Gastrocnemius medialis (tissue), 4 donors: ENCODE measurements around the gene SH2D4B. TPM values are rescaled to one million over a fixed set of nuclear protein-coding genes. Genes with fewer than 3 reads are reported as not detected.

Experiments
- ATAC-seq, 2 donors: fragments of 150-250 bp; one replicate each; pipeline ENCODE4 v1.9.1; 2016
- DNase-seq, 2 donors: peaks; one replicate each; pipeline ENCODE4 v3.0.0-alpha.2; 2019
- H3K27ac ChIP-seq, 4 donors: fragments of 200-600 bp; sonication (generic); 1 replicate in 1 of 4; 2 replicates in 3 of 4; pipeline ENCODE4 v1.5.1; 2016 to 2018; ENCODE audit warnings: mild to moderate bottlenecking in 2 of 4, moderate library complexity in 1 of 4
- H3K27me3 ChIP-seq, 3 donors: fragments of 200-600 bp; sonication (generic) in 2 of 3; 1 replicate in 1 of 3; 2 replicates in 2 of 3; pipeline versions ENCODE4 v1.5.1 to v1.6.0; 2016 to 2019; ENCODE audit warnings: mild to moderate bottlenecking in 1 of 3, moderate library complexity in 1 of 3
- H3K36me3 ChIP-seq, 2 donors: fragments of 200-600 bp; sonication (generic) in 1 of 2; one replicate each; pipeline ENCODE4 v1.5.1; 2017 to 2018
- H3K4me1 ChIP-seq, 2 donors: fragments of 200-600 bp; sonication (generic) in 1 of 2; one replicate each; pipeline ENCODE4 v1.5.1; 2016 to 2017; ENCODE audit warnings: mild to moderate bottlenecking in 2 of 2
- H3K4me3 ChIP-seq, 4 donors: fragments of 200-600 bp; sonication (generic) in 3 of 4; 1 replicate in 1 of 4; 2 replicates in 3 of 4; pipeline ENCODE4 v1.5.1; 2016 to 2019; ENCODE audit warnings: mild to moderate bottlenecking in 2 of 4
- H3K9me3 ChIP-seq, 3 donors: fragments of 200-600 bp; sonication (generic) in 2 of 3; 1 replicate in 1 of 3; 2 replicates in 2 of 3; pipeline ENCODE4 v1.5.1; 2016 to 2019
- POLR2A ChIP-seq, 2 donors: fragments of 450-650 bp; IDR thresholded peaks; one replicate each; pipeline ENCODE4 v1.6.1; 2017; ENCODE audit warnings: antibody characterized with exemption in 2 of 2, mild to moderate bottlenecking in 2 of 2, moderate library complexity in 2 of 2
- in situ Hi-C, 4 donors: fragments of 200-750 bp; cut with MboI; loops; one replicate each; pipeline versions ENCODE4 v1.15.0 to v1.8.0; 2017; ENCODE audit warnings: low sequenced_read_pairs in 4 of 4
- intact Hi-C: fragments of 100-400 bp; cut with DNase I; formaldehyde crosslinking; loops from one replicate; pipeline ENCODE4 v1.15.1; 2023; ENCODE audit warnings: low total_unique reads
- total RNA-seq, 4 donors: library from RNA; depleted of rRNA; stranded (reverse); fragments of >200 nt; gene quantifications; one replicate each; pipeline versions ENCODE4 v1.1.0 to v1.2.3, GENCODE V29; 2016
- TF ChIP-seq, protein P1 (sequence below), 5 experiments: fragments of 450-650 bp in 3 of 5; fragments of 200-600 bp in 2 of 5; sonication (generic) in 2 of 5; IDR thresholded peaks in 4 of 5; conservative IDR thresholded peaks in 1 of 5; 1 replicate in 4 of 5; 2 replicates in 1 of 5; pipeline ENCODE4 v1.5.1; 2016 to 2019; ENCODE audit warnings: antibody characterized with exemption in 5 of 5, mild to moderate bottlenecking in 3 of 5, moderate library complexity in 3 of 5

SH2D4B gene
- total RNA-seq, 4 donors from 2014 or later = not detected

DNA sequence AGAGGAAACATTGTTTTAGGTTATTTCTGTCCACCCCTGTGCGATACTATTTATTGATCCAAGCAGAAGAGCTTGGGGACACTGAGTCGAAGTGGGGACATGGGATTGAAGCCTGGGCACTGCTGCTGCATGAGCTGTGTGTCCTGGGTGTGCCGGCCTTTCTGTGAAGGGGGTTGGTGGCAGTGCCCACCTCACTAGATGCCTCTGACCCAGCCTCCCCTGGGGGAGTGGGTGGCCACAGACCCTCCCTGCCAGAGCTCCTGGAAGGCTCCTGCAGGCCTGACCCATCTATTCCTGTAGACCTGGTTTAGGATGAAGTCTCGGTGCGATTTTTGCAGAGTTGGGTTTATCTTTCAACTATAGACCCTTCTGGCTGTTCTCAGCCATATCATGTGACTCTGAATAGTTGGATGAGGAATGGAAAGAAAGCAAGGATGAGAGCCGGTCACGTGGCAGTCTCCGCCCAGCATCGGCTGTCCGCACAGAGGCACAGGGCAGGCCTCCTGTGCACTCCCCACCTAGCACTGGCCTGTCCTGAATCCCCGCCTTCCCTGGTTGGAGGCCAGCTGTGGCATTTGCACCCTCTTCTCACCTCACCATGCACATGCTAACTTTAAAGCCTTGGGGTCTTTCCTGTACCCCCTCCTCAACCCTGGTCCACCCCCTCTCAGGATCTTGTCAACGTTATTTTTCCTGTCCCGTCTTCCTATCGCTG is 17.6 kb upstream of the SH2D4B start:
- TF ChIP-seq POLR2A (IDR thresholded peaks at IDR 0.05) = no peak
- TF ChIP-seq, protein P1, sequence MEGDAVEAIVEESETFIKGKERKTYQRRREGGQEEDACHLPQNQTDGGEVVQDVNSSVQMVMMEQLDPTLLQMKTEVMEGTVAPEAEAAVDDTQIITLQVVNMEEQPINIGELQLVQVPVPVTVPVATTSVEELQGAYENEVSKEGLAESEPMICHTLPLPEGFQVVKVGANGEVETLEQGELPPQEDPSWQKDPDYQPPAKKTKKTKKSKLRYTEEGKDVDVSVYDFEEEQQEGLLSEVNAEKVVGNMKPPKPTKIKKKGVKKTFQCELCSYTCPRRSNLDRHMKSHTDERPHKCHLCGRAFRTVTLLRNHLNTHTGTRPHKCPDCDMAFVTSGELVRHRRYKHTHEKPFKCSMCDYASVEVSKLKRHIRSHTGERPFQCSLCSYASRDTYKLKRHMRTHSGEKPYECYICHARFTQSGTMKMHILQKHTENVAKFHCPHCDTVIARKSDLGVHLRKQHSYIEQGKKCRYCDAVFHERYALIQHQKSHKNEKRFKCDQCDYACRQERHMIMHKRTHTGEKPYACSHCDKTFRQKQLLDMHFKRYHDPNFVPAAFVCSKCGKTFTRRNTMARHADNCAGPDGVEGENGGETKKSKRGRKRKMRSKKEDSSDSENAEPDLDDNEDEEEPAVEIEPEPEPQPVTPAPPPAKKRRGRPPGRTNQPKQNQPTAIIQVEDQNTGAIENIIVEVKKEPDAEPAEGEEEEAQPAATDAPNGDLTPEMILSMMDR (IDR thresholded peaks at IDR 0.05 in 4 of 5, conservative IDR thresholded peaks at IDR 0.05 in 1 of 5) = no peak
- Histone ChIP-seq H3K4me1 (peaks cover 7 to 10% of the 10 kb centered on the region in 2 donors), H3K27ac (no peak overlapping the region), H3K4me3 (no peak overlapping the region), H3K27me3 (no peaks in the 10 kb centered on the region), H3K36me3 (peaks cover 0 to 41% of the 10 kb centered on the region in 2 donors), H3K9me3 (no peaks in the 10 kb centered on the region)
- ATAC-seq = no peak
- intact Hi-C loops (no loop called here), in situ Hi-C loops (no loop called here)
- DNase-seq = no peak

DNA sequence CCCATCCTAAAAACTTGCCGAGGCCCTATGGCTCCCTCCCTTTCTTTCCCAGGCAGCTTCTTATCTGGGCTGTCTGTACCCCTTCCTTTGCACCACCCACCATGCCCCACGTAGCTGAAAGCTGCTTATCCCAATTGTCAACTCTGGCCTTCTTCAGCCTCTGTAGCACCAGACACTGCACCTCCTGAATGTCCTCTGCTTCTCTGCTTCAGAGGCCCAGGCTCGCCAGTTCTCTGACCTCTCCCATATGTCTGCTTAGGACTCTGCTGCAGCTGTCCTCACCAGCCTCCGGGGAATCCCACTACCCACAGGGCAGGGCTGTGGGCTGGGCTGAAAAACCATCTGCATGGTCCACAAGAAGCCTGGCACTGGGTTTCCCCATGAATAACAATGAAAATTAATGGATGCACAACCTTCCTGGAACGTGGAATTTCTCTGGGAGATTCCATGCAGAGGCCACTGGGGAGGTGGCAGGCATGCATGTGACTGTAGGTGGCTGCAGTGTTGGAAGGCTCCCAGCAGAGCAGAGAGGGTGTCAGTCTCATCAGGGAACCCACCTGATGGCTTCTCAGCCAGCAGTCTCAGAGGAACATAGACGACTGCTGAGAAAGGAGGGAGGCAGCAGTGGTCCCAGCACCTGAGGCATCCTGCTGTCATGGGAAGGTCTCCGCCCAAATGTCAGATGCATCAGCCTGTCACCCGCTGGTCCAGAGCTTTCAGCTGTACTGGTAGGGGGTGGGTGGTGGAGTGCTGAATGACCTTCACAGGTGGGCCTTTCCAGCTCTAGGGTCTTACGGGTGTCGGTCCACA is 16.8 kb upstream of the SH2D4B start:
- in situ Hi-C loops (no loop called here), intact Hi-C loops (no loop called here)
- no peak for ATAC-seq
- no peaks in the 10 kb centered on the region for H3K27me3 ChIP-seq
- no peaks in the 10 kb centered on the region for H3K9me3 ChIP-seq
- H3K4me3 ChIP-seq = no peak overlapping the region
- H3K4me1 ChIP-seq = peaks cover 7 to 10% of the 10 kb centered on the region in 2 donors
- peaks cover 0 to 33% of the 10 kb centered on the region in 2 donors for H3K36me3 ChIP-seq
- H3K27ac ChIP-seq = no peak overlapping the region
- no peak for DNase-seq
- TF ChIP-seq POLR2A (IDR thresholded peaks at IDR 0.05) = no peak
- TF ChIP-seq, protein P1 (IDR thresholded peaks at IDR 0.05 in 4 of 5, conservative IDR thresholded peaks at IDR 0.05 in 1 of 5) = no peak

DNA sequence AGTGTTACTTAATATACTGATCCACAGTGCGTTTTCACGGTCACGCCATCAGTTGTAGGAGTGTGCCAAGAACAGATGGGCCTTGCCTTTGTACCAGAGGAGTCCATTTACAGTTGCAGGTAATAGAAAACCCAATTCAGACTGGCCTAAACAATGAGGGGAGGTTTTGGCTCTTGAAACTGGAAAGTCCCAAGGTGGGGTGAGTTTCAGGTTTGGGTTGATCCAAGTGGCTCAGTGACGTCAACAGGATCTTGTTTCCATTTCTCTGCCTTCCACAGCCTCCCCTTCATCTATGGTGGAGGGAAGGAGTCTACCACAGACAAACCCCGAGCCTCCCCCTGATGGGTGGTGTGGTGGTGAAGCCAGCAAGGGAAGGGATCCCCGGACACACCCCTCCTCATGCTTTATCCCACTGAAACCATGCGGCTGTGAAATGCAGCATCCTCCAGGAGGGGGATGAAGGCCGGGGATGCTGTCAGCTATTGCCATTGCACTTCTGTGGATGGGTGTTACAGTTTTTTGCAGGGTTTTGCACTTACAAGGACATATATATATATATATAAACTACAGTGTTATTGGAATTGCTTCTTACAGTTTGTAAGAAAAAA is 14.8 kb upstream of the SH2D4B start:
- peaks cover 0 to 21% of the 10 kb centered on the region in 2 donors for H3K36me3 ChIP-seq
- H3K9me3 ChIP-seq = no peaks in the 10 kb centered on the region
- in situ Hi-C loops = no loop called here
- no peaks in the 10 kb centered on the region for H3K27me3 ChIP-seq
- TF ChIP-seq, protein P1 (IDR thresholded peaks at IDR 0.05 in 4 of 5, conservative IDR thresholded peaks at IDR 0.05 in 1 of 5) = no peak
- TF ChIP-seq POLR2A (IDR thresholded peaks at IDR 0.05) = no peak
- no peak overlapping the region for H3K4me3 ChIP-seq
- peak in 1 of 2 donors; percentile 29 for ATAC-seq
- intact Hi-C loops = no loop called here
- DNase-seq = no peak
- peaks cover 3 to 6% of the 10 kb centered on the region in 2 donors for H3K4me1 ChIP-seq
- no peak overlapping the region for H3K27ac ChIP-seq

DNA sequence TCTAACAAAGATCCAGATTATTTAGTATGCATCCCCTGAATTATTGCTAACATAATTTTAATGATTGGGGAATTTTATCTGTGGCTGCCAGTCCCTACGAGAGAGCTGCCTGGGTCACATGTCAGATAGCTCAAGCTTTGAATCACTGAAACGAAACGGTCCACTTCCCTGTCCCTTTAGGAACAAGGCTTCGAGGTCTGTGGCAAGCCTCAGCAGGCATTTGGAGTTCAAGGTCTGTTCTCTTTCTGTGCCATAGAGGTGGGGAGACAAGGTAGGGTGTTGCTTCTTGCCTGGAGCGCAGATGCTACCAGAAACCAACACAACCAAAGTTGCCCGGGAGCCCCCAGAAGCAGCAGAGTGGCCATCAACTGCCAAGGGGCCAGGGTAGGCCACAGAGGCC is 13.9 kb upstream of the SH2D4B start:
- TF ChIP-seq, protein P1 (IDR thresholded peaks at IDR 0.05 in 4 of 5, conservative IDR thresholded peaks at IDR 0.05 in 1 of 5) = no peak
- no peak for TF ChIP-seq POLR2A (IDR thresholded peaks at IDR 0.05)
- Histone ChIP-seq H3K4me1 (peaks cover 0 to 5% of the 10 kb centered on the region in 2 donors), H3K4me3 (no peak overlapping the region), H3K9me3 (no peaks in the 10 kb centered on the region), H3K36me3 (peaks cover 0 to 12% of the 10 kb centered on the region in 2 donors), H3K27ac (no peak overlapping the region), H3K27me3 (no peaks in the 10 kb centered on the region)
- DNase-seq (no peak), ATAC-seq (no peak)
- intact Hi-C loops (no loop called here), in situ Hi-C loops (no loop called here)
